Measurements from ENCODE around the gene RBM24. TPM values are rescaled to one million over a fixed set of nuclear protein-coding genes. Genes with fewer than 3 reads are reported as not detected.
"Not testable (repeated sequence)": the region's sequence is repeated elsewhere in the genome, so short reads cannot be mapped to it uniquely, and the experiment has no call there.

The RBM24 gene
- total and polyA plus RNA-seq, 9 of the 15 experiments (the other 6 are each of a cell fraction or from before 2014, with no cell fraction given), result not detected

DNA sequence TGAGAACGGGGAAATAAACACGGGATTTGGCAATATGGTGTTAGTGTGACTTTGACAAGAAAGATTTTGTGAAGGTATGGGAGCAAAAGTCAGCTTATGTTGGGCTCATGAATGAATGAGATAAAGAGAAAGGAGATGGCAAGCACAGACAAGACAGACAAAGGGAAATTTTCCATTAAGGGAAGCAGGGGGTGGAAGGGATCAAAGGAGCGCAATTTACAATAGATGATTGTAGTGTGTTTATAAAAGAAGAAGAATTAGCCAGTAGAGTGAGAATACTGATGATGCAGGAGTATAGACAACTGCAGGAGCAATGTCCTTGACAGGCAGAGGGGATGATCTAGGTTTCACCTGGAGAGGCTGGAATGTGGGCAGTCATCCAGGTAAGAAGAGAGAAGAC is 34.1 kb downstream of the RBM24 start (continued):
- no peak for TF ChIP-seq UBTF (IDR thresholded peaks at IDR 0.05; ENCODE audit: borderline replicate concordance in 1 of 2, low read depth in 2 of 2, low read length in 2 of 2)

- in situ Hi-C loops (cut with MboI) (no loop called here), intact Hi-C loops (cut with micrococcal nuclease) (no loop called here)
- H3K27me3 ChIP-seq (ENCODE audit: control insufficient read depth in 2 of 2, insufficient read depth in 2 of 2, low read length in 2 of 2), result peaks cover 10 to 40% of the 10 kb centered on the region in 2 experiments; a peak in 4 of 5 replicates
- no peak overlapping the region for H3K9ac ChIP-seq (ENCODE audit: insufficient read depth in 1 of 2, low read depth in 2 of 2, low read length in 2 of 2)
- no peak overlapping the region for H3K4me2 ChIP-seq (ENCODE audit: insufficient read depth, low read length)
- TF ChIP-seq SMARCA4 (IDR thresholded peaks at IDR 0.05) (no peak), NFYB (IDR thresholded peaks at IDR 0.05; ENCODE audit: extremely low read depth, insufficient read length) (no peak), ZNF354B (CRISPR knock-in tag; IDR thresholded peaks at IDR 0.05) (no peak), ZFP30 (CRISPR knock-in tag; IDR thresholded peaks at IDR 0.05; ENCODE audit: borderline replicate concordance) (no peak), CC2D1A (IDR thresholded peaks at IDR 0.05) (no peak), ZHX1 (conservative IDR thresholded peaks at IDR 0.05; ENCODE audit: low read length) (no peak), BCOR (IDR thresholded peaks at IDR 0.05) (no peak), MCM5 (IDR thresholded peaks at IDR 0.05; ENCODE audit: low read depth) (no peak), NCOA4 (IDR thresholded peaks at IDR 0.05; ENCODE audit: partially characterized antibody) (no peak)
- no peak for DNase-seq (ENCODE audit: extremely low read depth in 1 of 4, low spot score in 3 of 4)
- no peaks in the 10 kb centered on the region for H3K9me3 ChIP-seq (replicated peaks; ENCODE audit: control insufficient read depth, insufficient read depth, low read depth, low read length)
- H2AFZ ChIP-seq (ENCODE audit: low read depth, low read length), result no peak overlapping the region
- 0% methylated on average over 5 of the region's 5 CpGs for WGBS (ENCODE audit: insufficient coverage, low coverage, missing lambda C conversion rate)
- H3K9me1 ChIP-seq (ENCODE audit: control insufficient read depth, insufficient read depth, low read length), result no peaks in the 10 kb centered on the region
- H3K4me3 ChIP-seq, result no peak overlapping the region
- H4K20me1 ChIP-seq (replicated peaks; ENCODE audit: control insufficient read depth, insufficient read depth, low read length), result no peaks in the 10 kb centered on the region; the same call in 1 of the 2 replicates
- no peak for FAIRE-seq
- H3K27ac ChIP-seq (ENCODE audit: extremely low read depth, low read depth, low read length), result no peak overlapping the region
- ChIA-PET POLR2A (no interaction called here), CTCF (ENCODE audit: low intra/inter-chr PET ratio) (no interaction called here)
- no TSS peak for BruUV-seq (replicated peaks)
- H3K36me3 ChIP-seq (ENCODE audit: control insufficient read depth, insufficient read depth, low read length), result no peaks in the 10 kb centered on the region
- no peaks in the 10 kb centered on the region for H3K79me2 ChIP-seq (ENCODE audit: control insufficient read depth, insufficient read depth, low read length)
- ATAC-seq, result no peak
- H3K4me1 ChIP-seq (replicated peaks in 1 of 2; ENCODE audit: control insufficient read depth in 2 of 2, insufficient read depth in 2 of 2, low read length in 2 of 2), result no peaks in the 10 kb centered on the region
Observed at GRCh38 chr6:17318435-17319165, 37.4 kb downstream of the RBM24 start.

DNA sequence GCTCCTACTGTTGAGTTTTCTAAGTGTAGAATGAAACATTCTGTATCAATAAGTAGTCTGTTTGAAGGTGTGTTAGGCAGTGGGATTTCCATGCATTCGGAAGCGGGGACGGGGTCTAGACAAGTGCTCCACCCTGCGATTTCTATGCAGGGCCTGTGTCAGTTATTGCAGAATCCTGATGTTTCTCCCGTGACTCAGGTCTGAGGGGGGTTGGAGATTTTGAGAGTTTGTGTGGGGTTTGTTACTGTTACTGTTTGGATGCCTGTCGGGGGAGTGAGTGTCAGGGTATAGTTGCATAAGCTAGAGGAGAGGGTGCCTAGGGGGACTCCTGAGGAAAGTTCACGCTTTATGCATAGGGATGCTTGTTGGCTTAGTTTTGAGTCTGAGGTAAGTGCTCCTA is 39.1 kb downstream of the RBM24 start:
- 2% methylated on average over 7 of the region's 7 CpGs for WGBS (ENCODE audit: insufficient coverage, low coverage, missing lambda C conversion rate)
- H3K9me3 ChIP-seq (replicated peaks; ENCODE audit: control insufficient read depth, insufficient read depth, low read depth, low read length); FAIRE-seq: not testable (repeated sequence)

More for the DNA sequence above, 39.1 kb downstream of the RBM24 start:
- H2AFZ ChIP-seq (ENCODE audit: low read depth, low read length); H4K20me1 ChIP-seq (replicated peaks; ENCODE audit: control insufficient read depth, insufficient read depth, low read length); H3K36me3 ChIP-seq (ENCODE audit: control insufficient read depth, insufficient read depth, low read length); H3K9me1 ChIP-seq (ENCODE audit: control insufficient read depth, insufficient read depth, low read length); DNase-seq (ENCODE audit: extremely low read depth in 1 of 4, low spot score in 3 of 4); intact Hi-C loops (cut with micrococcal nuclease); H3K27ac ChIP-seq (ENCODE audit: extremely low read depth, low read depth, low read length); in situ Hi-C loops (cut with MboI); BruUV-seq (replicated peaks); H3K9ac ChIP-seq (ENCODE audit: insufficient read depth in 1 of 2, low read depth in 2 of 2, low read length in 2 of 2); H3K4me3 ChIP-seq; CTCF ChIA-PET (ENCODE audit: low intra/inter-chr PET ratio); H3K79me2 ChIP-seq (ENCODE audit: control insufficient read depth, insufficient read depth, low read length); H3K4me2 ChIP-seq (ENCODE audit: insufficient read depth, low read length); ATAC-seq; H3K4me1 ChIP-seq (replicated peaks in 1 of 2; ENCODE audit: control insufficient read depth in 2 of 2, insufficient read depth in 2 of 2, low read length in 2 of 2): not testable (repeated sequence)
- POLR2A ChIA-PET, result interaction anchor here (0.6 kb wide), 1 partner anchor 132 kb away, joined by 4 read pairs; no protein-coding TSS in a partner anchor
- peaks cover 10 to 34% of the 10 kb centered on the region in 2 experiments; a peak in 4 of 5 replicates for H3K27me3 ChIP-seq (ENCODE audit: control insufficient read depth in 2 of 2, insufficient read depth in 2 of 2, low read length in 2 of 2)
